AG10803 (cell line): ENCODE data around the gene GALNTL6.

Experiments
- DNase-seq: peaks from one replicate; pipeline ENCODE4 v3.0.0; 2010; ENCODE audit warnings: low read depth
- H3K4me3 ChIP-seq: 2 replicates; pipeline ENCODE4 v1.5.1; 2011; ENCODE audit warnings: mild to moderate bottlenecking, low read length, control low read depth
- CTCF ChIP-seq: conservative IDR thresholded peaks from 2 replicates; pipeline ENCODE4 v1.5.1; 2011; ENCODE audit warnings: mild to moderate bottlenecking, low read length, control low read depth, inconsistent platforms

Gene GALNTL6

GRCh38 chr4:171948038-171948437, 134.8 kb downstream of the GALNTL6 start:
- TF ChIP-seq CTCF = no peak
- DNase-seq = no peak
- no peak overlapping the region for H3K4me3 ChIP-seq

- peak; percentile 1 for DNase-seq
- no peak for TF ChIP-seq CTCF
- no peak overlapping the region for H3K4me3 ChIP-seq
Observed at GRCh38 chr4:171954650-171955049, 141.4 kb downstream of the GALNTL6 start.

GRCh38 chr4:171956678-171957077, 143.5 kb downstream of the GALNTL6 start:
- no peak for DNase-seq
- no peak for TF ChIP-seq CTCF
- no peak overlapping the region for H3K4me3 ChIP-seq

GRCh38 chr4:171962110-171962509, 148.9 kb downstream of the GALNTL6 start:
- no peak for TF ChIP-seq CTCF
- no peak overlapping the region for H3K4me3 ChIP-seq
- DNase-seq = no peak

- no peak overlapping the region for H3K4me3 ChIP-seq
- no peak for DNase-seq
- TF ChIP-seq CTCF = no peak
Observed at GRCh38 chr4:171966356-171966755, 153.2 kb downstream of the GALNTL6 start.

- no peak for DNase-seq
- H3K4me3 ChIP-seq = no peak overlapping the region
- no peak for TF ChIP-seq CTCF
Observed at GRCh38 chr4:171978216-171978615, 165.0 kb downstream of the GALNTL6 start.

- DNase-seq = no peak
- H3K4me3 ChIP-seq = no peak overlapping the region
- no peak for TF ChIP-seq CTCF
Observed at GRCh38 chr4:171979461-171979860, 166.3 kb downstream of the GALNTL6 start.
